ENCODE data around the gene HENMT1. TPM values are rescaled to one million over a fixed set of nuclear protein-coding genes. Genes with fewer than 3 reads are reported as not detected.

Gene HENMT1
- total and polyA plus RNA-seq, 9 of the 15 experiments (the other 6 are each of a cell fraction or from before 2014, with no cell fraction given): not detected

- peak; percentile 55; the same call in 1 of the 2 replicates for TF ChIP-seq REST (IDR thresholded peaks at IDR 0.05; ENCODE audit: borderline replicate concordance)
- TF ChIP-seq REST (CRISPR knock-in tag; IDR thresholded peaks at IDR 0.05; ENCODE audit: low read depth): no peak
- TF ChIP-seq CHD1 (IDR thresholded peaks at IDR 0.05; ENCODE audit: low read length): no peak
- no peak for TF ChIP-seq SRSF9 (IDR thresholded peaks at IDR 0.05; ENCODE audit: borderline replicate concordance, low read depth, low read length)
- no peak for TF ChIP-seq CREBBP (IDR thresholded peaks at IDR 0.05; ENCODE audit: low read depth, low read length)
- TF ChIP-seq ZBTB33 (CRISPR knock-in tag; IDR thresholded peaks at IDR 0.05): no peak
- TF ChIP-seq FOXA1 (IDR thresholded peaks at IDR 0.05; ENCODE audit: borderline replicate concordance): no peak
- peak in 1 of 2 experiments; percentile 51; a peak in 1 of 4 replicates for TF ChIP-seq RCOR1 (IDR thresholded peaks at IDR 0.05; ENCODE audit: borderline replicate concordance in 1 of 2, low read depth in 2 of 2, low read length in 2 of 2)
- no peak for TF ChIP-seq KHSRP (IDR thresholded peaks at IDR 0.05)
- TF ChIP-seq PHB (CRISPR knock-in tag; IDR thresholded peaks at IDR 0.05): no peak
- peak; percentile 50 to 80 for TF ChIP-seq RAD21 (CRISPR knock-in tag; conservative IDR thresholded peaks at IDR 0.05 in 1 of 2, IDR thresholded peaks at IDR 0.05 in 1 of 2)
- TF ChIP-seq ZNF121 (CRISPR knock-in tag; conservative IDR thresholded peaks at IDR 0.05): no peak
- no peak for TF ChIP-seq ILF3 (IDR thresholded peaks at IDR 0.05; ENCODE audit: borderline replicate concordance)
- no peak for TF ChIP-seq ZBTB7A (IDR thresholded peaks at IDR 0.05; ENCODE audit: borderline replicate concordance, control insufficient read depth, low read depth, low read length)
Measured at GRCh38 chr1:108708691-108709660, 48.1 kb upstream of the HENMT1 start (continued).
